ENCODE data around the gene GPR107.

The GPR107 gene

GRCh38 chr9:130155647-130156046 lies 101.9 kb downstream of the GPR107 start:
- no peaks in the 10 kb centered on the region for H3K9me3 ChIP-seq (ENCODE audit: low read length)
- no peak overlapping the region for H3K4me3 ChIP-seq (ENCODE audit: low read depth in 1 of 2, low read length in 2 of 2)
- no peak overlapping the region for H3K27ac ChIP-seq (ENCODE audit: low read depth, low read length)
- H3K4me1 ChIP-seq (ENCODE audit: insufficient read depth, low read length), result no peaks in the 10 kb centered on the region
- no peaks in the 10 kb centered on the region for H3K27me3 ChIP-seq (ENCODE audit: control insufficient read depth in 1 of 2, insufficient read depth in 2 of 2, low read length in 2 of 2)
- no peaks in the 10 kb centered on the region for H3K36me3 ChIP-seq (ENCODE audit: insufficient read depth, low read length)
- no peak overlapping the region for H3K9ac ChIP-seq (ENCODE audit: low read length)

- Histone ChIP-seq H3K9me3 (ENCODE audit: low read length) (no peaks in the 10 kb centered on the region), H3K27ac (ENCODE audit: low read depth, low read length) (no peak overlapping the region), H3K4me1 (ENCODE audit: insufficient read depth, low read length) (no peaks in the 10 kb centered on the region), H3K27me3 (ENCODE audit: control insufficient read depth in 1 of 2, insufficient read depth in 2 of 2, low read length in 2 of 2) (no peaks in the 10 kb centered on the region), H3K9ac (ENCODE audit: low read length) (no peak overlapping the region), H3K4me3 (ENCODE audit: low read depth in 1 of 2, low read length in 2 of 2) (no peak overlapping the region), H3K36me3 (ENCODE audit: insufficient read depth, low read length) (no peaks in the 10 kb centered on the region)
Observed at GRCh38 chr9:130156672-130157071, 103.0 kb downstream of the GPR107 start.

- H3K9me3 ChIP-seq (ENCODE audit: low read length), result no peaks in the 10 kb centered on the region
- no peaks in the 10 kb centered on the region for H3K4me1 ChIP-seq (ENCODE audit: insufficient read depth, low read length)
- no peak overlapping the region for H3K4me3 ChIP-seq (ENCODE audit: low read depth in 1 of 2, low read length in 2 of 2)
- H3K27me3 ChIP-seq (ENCODE audit: control insufficient read depth in 1 of 2, insufficient read depth in 2 of 2, low read length in 2 of 2), result no peaks in the 10 kb centered on the region
- H3K27ac ChIP-seq (ENCODE audit: low read depth, low read length), result no peak overlapping the region
- no peaks in the 10 kb centered on the region for H3K36me3 ChIP-seq (ENCODE audit: insufficient read depth, low read length)
- H3K9ac ChIP-seq (ENCODE audit: low read length), result no peak overlapping the region
Observed at GRCh38 chr9:130157079-130157478, 103.4 kb downstream of the GPR107 start.

GRCh38 chr9:130158001-130158400 lies 104.3 kb downstream of the GPR107 start:
- no peaks in the 10 kb centered on the region for H3K36me3 ChIP-seq (ENCODE audit: insufficient read depth, low read length)
- no peaks in the 10 kb centered on the region for H3K4me1 ChIP-seq (ENCODE audit: insufficient read depth, low read length)
- no peak overlapping the region for H3K4me3 ChIP-seq (ENCODE audit: low read depth in 1 of 2, low read length in 2 of 2)
- no peak overlapping the region for H3K27ac ChIP-seq (ENCODE audit: low read depth, low read length)
- no peaks in the 10 kb centered on the region for H3K27me3 ChIP-seq (ENCODE audit: control insufficient read depth in 1 of 2, insufficient read depth in 2 of 2, low read length in 2 of 2)
- no peak overlapping the region for H3K9ac ChIP-seq (ENCODE audit: low read length)
- H3K9me3 ChIP-seq (ENCODE audit: low read length), result no peaks in the 10 kb centered on the region

GRCh38 chr9:130159057-130159456 lies 105.4 kb downstream of the GPR107 start:
- H3K36me3 ChIP-seq (ENCODE audit: insufficient read depth, low read length), result no peaks in the 10 kb centered on the region
- no peaks in the 10 kb centered on the region for H3K9me3 ChIP-seq (ENCODE audit: low read length)
- H3K4me3 ChIP-seq (ENCODE audit: low read depth in 1 of 2, low read length in 2 of 2), result no peak overlapping the region
- H3K9ac ChIP-seq (ENCODE audit: low read length), result no peak overlapping the region
- H3K4me1 ChIP-seq (ENCODE audit: insufficient read depth, low read length), result no peaks in the 10 kb centered on the region
- H3K27ac ChIP-seq (ENCODE audit: low read depth, low read length), result no peak overlapping the region
- H3K27me3 ChIP-seq (ENCODE audit: control insufficient read depth in 1 of 2, insufficient read depth in 2 of 2, low read length in 2 of 2), result no peaks in the 10 kb centered on the region

GRCh38 chr9:130159915-130160670 lies 106.4 kb downstream of the GPR107 start:
- Histone ChIP-seq H3K9ac (ENCODE audit: low read length) (no peak overlapping the region), H3K27me3 (ENCODE audit: control insufficient read depth in 1 of 2, insufficient read depth in 2 of 2, low read length in 2 of 2) (no peaks in the 10 kb centered on the region), H3K4me1 (ENCODE audit: insufficient read depth, low read length) (no peaks in the 10 kb centered on the region), H3K4me3 (ENCODE audit: low read depth in 1 of 2, low read length in 2 of 2) (no peak overlapping the region), H3K36me3 (ENCODE audit: insufficient read depth, low read length) (no peaks in the 10 kb centered on the region), H3K9me3 (ENCODE audit: low read length) (no peaks in the 10 kb centered on the region), H3K27ac (ENCODE audit: low read depth, low read length) (no peak overlapping the region)

- Histone ChIP-seq H3K9ac (ENCODE audit: low read length) (no peak overlapping the region), H3K4me3 (ENCODE audit: low read depth in 1 of 2, low read length in 2 of 2) (no peak overlapping the region), H3K36me3 (ENCODE audit: insufficient read depth, low read length) (no peaks in the 10 kb centered on the region), H3K4me1 (ENCODE audit: insufficient read depth, low read length) (no peaks in the 10 kb centered on the region), H3K9me3 (ENCODE audit: low read length) (no peaks in the 10 kb centered on the region), H3K27ac (ENCODE audit: low read depth, low read length) (no peak overlapping the region), H3K27me3 (ENCODE audit: control insufficient read depth in 1 of 2, insufficient read depth in 2 of 2, low read length in 2 of 2) (no peaks in the 10 kb centered on the region)
Observed at GRCh38 chr9:130160862-130161470, 107.3 kb downstream of the GPR107 start.

- no peaks in the 10 kb centered on the region for H3K9me3 ChIP-seq (ENCODE audit: low read length)
- H3K27me3 ChIP-seq (ENCODE audit: control insufficient read depth in 1 of 2, insufficient read depth in 2 of 2, low read length in 2 of 2), result no peaks in the 10 kb centered on the region
- no peaks in the 10 kb centered on the region for H3K4me1 ChIP-seq (ENCODE audit: insufficient read depth, low read length)
- no peak overlapping the region for H3K9ac ChIP-seq (ENCODE audit: low read length)
- H3K27ac ChIP-seq (ENCODE audit: low read depth, low read length), result no peak overlapping the region
- H3K4me3 ChIP-seq (ENCODE audit: low read depth in 1 of 2, low read length in 2 of 2), result no peak overlapping the region
- no peaks in the 10 kb centered on the region for H3K36me3 ChIP-seq (ENCODE audit: insufficient read depth, low read length)
Observed at GRCh38 chr9:130165579-130165978, 111.9 kb downstream of the GPR107 start.

- Histone ChIP-seq H3K9ac (ENCODE audit: low read length) (no peak overlapping the region), H3K27me3 (ENCODE audit: control insufficient read depth in 1 of 2, insufficient read depth in 2 of 2, low read length in 2 of 2) (no peaks in the 10 kb centered on the region), H3K9me3 (ENCODE audit: low read length) (no peaks in the 10 kb centered on the region), H3K36me3 (ENCODE audit: insufficient read depth, low read length) (no peaks in the 10 kb centered on the region), H3K4me1 (ENCODE audit: insufficient read depth, low read length) (peaks cover 3% of the 10 kb centered on the region), H3K4me3 (ENCODE audit: low read depth in 1 of 2, low read length in 2 of 2) (no peak overlapping the region), H3K27ac (ENCODE audit: low read depth, low read length) (no peak overlapping the region)
Observed at GRCh38 chr9:130166399-130166798, 112.7 kb downstream of the GPR107 start.

- peaks cover 7% of the 10 kb centered on the region for H3K4me1 ChIP-seq (ENCODE audit: insufficient read depth, low read length)
- H3K4me3 ChIP-seq (ENCODE audit: low read depth in 1 of 2, low read length in 2 of 2), result no peak overlapping the region
- H3K27me3 ChIP-seq (ENCODE audit: control insufficient read depth in 1 of 2, insufficient read depth in 2 of 2, low read length in 2 of 2), result no peaks in the 10 kb centered on the region
- H3K9ac ChIP-seq (ENCODE audit: low read length), result no peak overlapping the region
- H3K36me3 ChIP-seq (ENCODE audit: insufficient read depth, low read length), result no peaks in the 10 kb centered on the region
- H3K27ac ChIP-seq (ENCODE audit: low read depth, low read length), result no peak overlapping the region
- H3K9me3 ChIP-seq (ENCODE audit: low read length), result no peaks in the 10 kb centered on the region
Observed at GRCh38 chr9:130167927-130168326, 114.2 kb downstream of the GPR107 start.

- peak overlapping the region; percentile 63 for H3K27ac ChIP-seq (ENCODE audit: low read depth, low read length)
- H3K9me3 ChIP-seq (ENCODE audit: low read length), result no peaks in the 10 kb centered on the region
Observed at GRCh38 chr9:130171226-130172148, 117.8 kb downstream of the GPR107 start.

More at GRCh38 chr9:130171226-130172148, 117.8 kb downstream of the GPR107 start:
- Histone ChIP-seq H3K4me1 (ENCODE audit: insufficient read depth, low read length) (peaks cover 35% of the 10 kb centered on the region), H3K27me3 (ENCODE audit: control insufficient read depth in 1 of 2, insufficient read depth in 2 of 2, low read length in 2 of 2) (no peaks in the 10 kb centered on the region), H3K4me3 (ENCODE audit: low read depth in 1 of 2, low read length in 2 of 2) (peak overlapping the region; percentile 31 to 50), H3K36me3 (ENCODE audit: insufficient read depth, low read length) (no peaks in the 10 kb centered on the region), H3K9ac (ENCODE audit: low read length) (no peak overlapping the region)
